ENCODE results near the gene BOLA1.
"Not testable (repeated sequence)": the region's sequence is repeated elsewhere in the genome, so short reads cannot be mapped to it uniquely, and the experiment has no call there.

BOLA1 gene, protein sequence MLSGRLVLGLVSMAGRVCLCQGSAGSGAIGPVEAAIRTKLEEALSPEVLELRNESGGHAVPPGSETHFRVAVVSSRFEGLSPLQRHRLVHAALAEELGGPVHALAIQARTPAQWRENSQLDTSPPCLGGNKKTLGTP

DNA sequence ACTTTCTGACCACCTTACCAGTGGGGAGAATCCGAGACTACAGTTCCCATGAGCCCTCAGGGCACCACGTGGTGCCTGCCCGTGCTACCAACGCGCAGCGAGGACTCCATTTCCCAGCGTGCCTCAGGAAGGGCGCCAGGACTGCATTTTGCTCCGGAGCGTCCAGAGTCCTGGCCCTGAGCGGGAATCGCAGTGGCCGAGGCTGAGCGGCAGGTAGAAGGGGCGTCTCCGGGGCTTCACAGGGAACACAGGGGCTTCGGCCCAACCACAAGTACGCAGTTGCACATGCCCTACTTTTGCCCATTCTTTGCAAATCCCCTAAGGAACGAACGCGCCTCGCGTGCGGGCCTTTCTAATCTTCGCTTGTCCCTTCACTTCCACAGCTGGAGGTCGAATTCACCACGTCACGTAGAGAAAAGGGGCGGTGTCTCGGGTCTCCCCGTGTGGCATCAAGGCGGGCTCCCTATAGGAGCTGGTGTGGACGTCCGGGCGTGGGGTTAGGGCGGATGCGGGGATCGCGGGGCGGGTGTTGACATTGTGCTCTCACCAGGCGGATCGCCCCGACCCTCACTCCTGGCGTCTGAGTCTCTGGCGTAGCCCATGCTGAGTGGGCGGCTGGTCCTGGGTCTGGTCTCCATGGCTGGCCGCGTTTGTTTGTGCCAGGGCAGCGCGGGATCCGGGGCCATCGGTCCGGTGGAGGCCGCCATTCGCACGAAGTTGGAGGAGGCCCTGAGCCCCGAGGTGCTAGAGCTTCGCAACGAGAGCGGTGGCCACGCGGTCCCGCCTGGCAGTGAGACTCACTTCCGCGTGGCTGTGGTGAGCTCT, at the start of gene BOLA1:
Gene BOLA1, plus strand, starts transcription at position 109 of the 825 bp plus-strand sequence. Its CDS starts 492 bp downstream, at position 601.
- peak; percentile 40 to 65 (median 53) for DNase-seq (ENCODE audit: low read depth in 3 of 3, low spot score in 1 of 3)

DNA sequence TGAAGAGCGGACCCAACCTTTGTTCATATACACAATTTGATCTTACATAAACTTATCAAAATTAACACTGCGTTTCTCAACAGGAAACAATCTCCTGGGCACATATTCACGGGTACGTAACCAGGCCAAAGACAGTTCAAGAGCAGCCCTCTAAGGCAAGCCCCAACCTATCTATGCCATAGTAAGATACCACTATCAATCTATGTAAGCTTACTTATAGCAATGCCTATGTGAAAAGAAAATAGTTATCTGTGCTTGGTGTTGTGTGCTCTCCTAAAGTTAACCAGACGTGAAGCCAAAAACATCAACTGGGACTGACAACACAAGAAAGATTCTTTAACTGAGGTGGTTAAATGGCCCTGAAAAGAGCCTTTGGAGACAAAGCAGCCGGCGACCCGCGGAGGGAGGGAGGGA, 49.4 kb upstream of the BOLA1 start:
- DNase-seq (ENCODE audit: low read depth in 3 of 3, low spot score in 1 of 3) = no peak

DNA sequence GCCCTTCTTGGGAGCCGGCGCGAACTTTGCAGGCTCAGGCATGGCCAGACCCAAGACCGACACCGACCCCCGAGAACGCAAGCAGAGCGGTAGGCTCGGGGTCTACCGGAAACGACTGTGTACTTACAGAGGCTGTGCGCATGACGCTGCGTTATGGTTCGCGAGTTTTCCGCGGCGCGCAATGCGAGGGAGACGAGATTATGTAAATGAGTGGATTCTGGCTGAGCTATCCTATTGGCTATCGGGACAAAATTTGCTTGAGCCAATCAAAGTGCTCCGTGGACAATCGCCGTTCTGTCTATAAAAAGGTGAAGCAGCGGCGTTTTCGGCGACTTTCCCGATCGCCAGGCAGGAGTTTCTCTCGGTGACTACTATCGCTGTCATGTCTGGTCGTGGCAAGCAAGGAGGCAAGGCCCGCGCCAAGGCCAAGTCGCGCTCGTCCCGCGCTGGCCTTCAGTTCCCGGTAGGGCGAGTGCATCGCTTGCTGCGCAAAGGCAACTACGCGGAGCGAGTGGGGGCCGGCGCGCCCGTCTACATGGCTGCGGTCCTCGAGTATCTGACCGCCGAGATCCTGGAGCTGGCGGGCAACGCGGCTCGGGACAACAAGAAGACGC, 48.5 kb upstream of the BOLA1 start:
- not testable (repeated sequence) for DNase-seq (ENCODE audit: low read depth in 3 of 3, low spot score in 1 of 3)

DNA sequence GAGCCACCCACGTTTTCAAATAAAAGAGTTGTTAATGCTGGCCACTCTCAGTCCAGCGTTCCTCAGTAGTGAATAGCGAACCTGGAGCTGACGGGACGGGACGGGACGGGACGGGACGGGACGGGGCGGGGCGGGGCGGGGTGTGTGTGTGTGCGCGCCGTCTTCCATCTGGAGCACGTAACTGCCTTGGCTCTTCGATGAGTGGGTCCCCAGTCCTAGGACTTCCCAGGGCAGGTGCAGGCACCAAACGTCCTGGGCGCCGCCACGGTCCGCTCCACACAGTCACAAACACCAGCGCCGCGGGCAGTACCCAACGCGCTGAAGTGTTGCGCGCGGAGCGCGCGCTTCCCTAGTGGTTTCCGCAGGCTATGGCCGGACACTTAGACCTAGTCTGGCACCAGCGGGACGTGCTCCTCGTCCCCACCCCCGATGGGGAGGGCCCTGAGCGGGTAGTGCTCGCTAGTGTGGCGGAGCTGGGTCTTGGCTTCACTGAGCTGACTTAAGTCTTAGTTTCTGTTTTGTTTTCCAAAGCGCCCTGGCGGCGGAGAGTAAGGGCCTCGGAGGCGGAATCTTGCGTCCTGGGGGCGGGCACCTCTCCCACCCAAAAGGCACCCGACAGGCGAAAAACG, 47.7 kb upstream of the BOLA1 start:
- DNase-seq (ENCODE audit: low read depth in 3 of 3, low spot score in 1 of 3) = not testable (repeated sequence)

DNA sequence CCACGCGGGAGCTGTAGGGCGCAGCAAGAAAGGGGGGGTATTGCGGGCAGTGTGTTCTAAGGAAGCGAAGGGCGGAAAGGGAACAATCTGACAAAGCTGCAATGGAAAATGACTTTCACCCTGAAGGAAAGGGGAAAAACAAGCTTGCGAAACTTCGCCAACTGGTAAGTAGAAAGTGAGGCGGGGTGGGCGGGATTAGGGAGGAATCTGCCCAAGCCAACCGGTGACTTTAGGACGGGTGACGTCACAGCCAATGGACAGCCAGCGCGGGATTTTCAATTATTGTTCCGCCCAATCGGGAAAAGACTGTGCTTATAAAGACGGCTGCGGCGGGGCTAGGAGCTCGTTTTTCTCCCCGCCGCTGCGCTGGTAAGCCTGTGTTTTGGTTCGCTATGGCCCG, 47.1 kb upstream of the BOLA1 start:
- not testable (repeated sequence) for DNase-seq (ENCODE audit: low read depth in 3 of 3, low spot score in 1 of 3)

DNA sequence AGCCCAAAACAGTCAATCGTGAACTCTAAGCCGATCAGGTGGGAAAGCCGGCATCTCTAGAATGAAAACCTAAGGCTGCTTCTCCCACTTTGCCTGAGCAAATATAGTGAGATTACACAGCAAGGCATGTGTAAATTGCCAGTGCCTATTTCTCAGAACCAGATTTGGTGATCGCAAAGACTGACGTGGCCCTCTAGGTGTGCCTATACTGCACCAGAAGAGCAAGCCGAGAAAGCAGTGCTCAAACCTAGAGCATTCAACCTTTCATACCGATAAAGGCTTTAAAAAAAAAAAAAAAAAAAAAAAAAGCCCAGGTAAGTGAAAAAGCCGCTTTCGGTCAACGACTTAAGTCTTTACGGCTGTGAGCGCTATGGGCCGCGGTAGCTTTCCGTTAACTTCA, 39.1 kb upstream of the BOLA1 start:
- not testable (repeated sequence) for DNase-seq (ENCODE audit: low read depth in 3 of 3, low spot score in 1 of 3)

DNA sequence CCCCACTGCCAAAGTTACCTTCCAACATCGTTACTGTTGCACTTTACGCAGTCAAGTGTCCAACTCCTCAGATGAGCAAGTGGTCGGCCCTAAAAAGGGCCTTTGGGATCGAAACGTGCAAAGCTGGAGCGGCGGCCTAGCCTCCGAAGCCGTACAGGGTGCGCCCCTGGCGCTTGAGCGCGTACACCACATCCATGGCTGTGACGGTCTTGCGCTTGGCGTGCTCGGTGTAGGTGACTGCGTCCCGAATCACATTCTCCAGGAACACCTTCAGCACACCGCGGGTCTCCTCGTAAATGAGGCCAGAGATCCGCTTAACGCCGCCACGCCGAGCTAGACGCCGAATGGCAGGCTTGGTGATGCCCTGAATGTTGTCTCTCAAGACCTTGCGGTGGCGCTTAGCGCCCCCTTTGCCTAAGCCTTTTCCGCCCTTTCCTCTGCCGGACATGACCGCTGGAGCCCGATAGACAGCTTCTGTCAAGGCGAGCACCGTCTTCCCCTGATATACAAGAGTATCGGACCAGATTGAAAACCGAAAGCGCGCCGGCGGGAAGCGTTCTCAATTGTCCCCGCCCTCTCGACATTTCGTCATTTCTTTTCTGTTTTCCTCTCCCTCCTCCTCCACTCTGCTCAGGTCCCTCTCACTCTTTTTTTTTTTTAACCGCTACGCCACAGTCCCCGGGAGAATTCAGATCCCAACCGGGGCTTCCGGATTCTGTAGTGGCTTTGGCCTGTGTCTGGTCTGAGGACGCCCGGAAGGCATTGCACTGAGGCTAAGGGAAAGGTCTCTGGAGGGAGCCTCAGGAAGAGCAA, 38.5 kb upstream of the BOLA1 start:
- not testable (repeated sequence) for DNase-seq (ENCODE audit: low read depth in 3 of 3, low spot score in 1 of 3)

DNA sequence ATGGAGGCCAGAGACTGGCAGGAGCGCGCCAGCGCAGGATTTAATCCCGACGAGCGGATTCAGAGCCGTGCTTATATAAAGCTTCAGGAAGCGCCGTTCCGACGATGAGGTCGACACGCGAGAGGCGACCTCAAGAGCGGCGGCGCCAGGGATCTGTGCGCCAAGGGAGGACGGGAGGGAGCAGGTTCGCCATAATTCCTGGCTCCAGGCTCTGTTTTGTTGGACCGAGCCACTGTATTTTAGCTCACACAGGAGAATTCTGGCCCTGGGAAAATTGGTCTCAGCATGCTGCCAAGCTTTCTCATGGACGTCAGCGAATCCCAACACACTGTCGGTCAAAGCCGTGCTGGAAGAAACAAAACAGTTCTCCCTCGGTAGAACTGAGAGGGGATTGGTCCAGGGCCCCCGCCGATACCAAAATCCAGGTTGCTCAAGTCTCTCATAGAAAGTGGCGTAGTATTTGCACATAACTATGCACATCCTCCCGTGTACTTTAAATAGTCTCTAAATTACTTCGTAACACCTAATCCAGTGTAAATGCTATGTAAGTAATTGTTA, 37.8 kb upstream of the BOLA1 start:
- DNase-seq (ENCODE audit: low read depth in 3 of 3, low spot score in 1 of 3) = not testable (repeated sequence)

DNA sequence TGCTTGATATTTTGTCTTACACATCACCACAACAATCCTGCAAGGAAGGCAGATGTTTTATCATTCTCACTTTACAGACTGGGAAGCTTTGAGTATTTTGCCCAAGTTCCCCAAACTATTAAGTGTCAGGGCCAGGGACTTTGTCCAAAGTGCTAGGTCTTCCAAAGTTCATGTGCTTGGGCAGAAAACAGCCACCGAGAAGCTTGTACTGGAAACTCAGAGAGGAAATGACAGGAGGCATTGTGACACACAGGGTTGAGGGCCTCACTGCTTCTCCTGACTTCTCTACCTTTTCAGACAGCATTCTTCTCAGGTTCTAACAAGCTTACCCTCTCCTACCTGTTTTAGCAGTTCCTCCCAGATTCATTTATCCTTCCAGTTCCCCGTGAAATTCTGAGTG, 32.5 kb upstream of the BOLA1 start:
- DNase-seq (ENCODE audit: low read depth in 3 of 3, low spot score in 1 of 3) = not testable (repeated sequence)

DNA sequence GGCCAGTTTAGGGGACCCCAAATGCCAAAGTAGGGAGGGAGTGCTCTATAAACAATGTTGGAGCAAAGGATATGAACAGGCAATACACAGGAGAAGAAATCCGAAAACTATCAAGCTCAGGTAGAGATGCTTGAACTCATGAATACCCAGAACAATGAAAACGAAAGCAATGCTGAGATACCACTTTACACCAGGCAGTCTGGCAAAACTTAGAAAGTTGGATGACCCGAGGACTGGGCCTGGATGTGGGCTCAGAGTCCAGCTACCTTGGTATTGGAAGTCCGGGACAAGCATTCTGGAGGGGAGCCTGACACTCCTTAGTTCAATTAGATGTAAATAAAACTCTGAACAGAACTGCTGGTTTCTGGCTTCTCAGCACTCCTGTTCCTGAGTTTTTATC, 26.3 kb upstream of the BOLA1 start:
- not testable (repeated sequence) for DNase-seq (ENCODE audit: low read depth in 3 of 3, low spot score in 1 of 3)

DNA sequence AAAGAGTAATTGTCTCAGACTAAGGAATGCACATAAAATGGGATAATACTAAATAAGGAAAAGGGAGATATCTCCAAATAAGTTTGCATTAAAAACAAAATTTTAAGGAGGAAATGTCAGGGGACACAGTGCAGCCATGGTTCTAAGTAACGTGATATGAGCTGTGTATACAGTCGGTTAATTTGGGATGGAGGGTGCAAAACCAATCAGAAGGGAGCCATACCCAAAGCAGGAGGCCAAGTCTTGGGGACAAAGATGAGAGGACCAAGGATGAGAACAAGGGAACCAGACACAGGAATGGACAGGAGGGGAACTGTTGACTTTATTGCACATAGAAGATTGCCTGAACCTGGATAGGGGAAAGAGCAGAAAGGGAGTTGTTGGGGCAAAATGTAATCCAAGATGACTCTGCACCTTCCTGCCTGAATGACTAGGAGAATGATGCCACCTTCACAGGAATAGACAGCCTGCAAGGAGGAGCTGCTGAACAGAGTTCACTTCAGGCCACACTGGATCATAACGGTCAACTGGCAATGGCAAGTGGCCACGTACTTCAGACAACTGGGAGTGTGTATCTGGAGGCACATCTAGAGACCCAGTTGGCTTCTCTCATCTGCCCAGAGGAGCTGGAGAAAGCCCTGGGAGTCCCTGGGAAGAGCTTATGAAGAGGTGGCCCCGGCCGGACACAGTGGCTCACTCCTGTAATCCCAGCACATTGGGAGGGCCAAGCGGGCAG, 22.0 kb upstream of the BOLA1 start:
- no peak for DNase-seq (ENCODE audit: low read depth in 3 of 3, low spot score in 1 of 3)

DNA sequence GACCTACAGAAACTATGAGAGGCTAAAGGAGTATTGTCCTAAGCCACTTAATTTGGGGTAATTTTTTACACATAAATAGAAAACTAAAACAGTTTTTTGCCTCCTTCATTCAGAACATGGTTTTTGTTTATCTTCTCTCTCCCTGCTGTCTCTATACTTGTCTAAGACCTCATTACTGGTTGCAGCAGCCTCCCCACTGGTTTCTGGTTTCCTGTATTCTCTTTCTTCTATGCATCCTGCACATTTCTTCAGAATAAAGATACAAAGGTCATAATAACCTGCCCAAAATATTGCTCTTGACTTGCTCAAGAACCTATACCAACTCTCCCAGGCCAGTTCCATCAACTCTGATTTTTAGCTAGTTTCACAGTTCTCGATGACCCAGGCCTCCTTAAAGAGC, 19.8 kb upstream of the BOLA1 start:
- DNase-seq (ENCODE audit: low read depth in 3 of 3, low spot score in 1 of 3) = no peak

DNA sequence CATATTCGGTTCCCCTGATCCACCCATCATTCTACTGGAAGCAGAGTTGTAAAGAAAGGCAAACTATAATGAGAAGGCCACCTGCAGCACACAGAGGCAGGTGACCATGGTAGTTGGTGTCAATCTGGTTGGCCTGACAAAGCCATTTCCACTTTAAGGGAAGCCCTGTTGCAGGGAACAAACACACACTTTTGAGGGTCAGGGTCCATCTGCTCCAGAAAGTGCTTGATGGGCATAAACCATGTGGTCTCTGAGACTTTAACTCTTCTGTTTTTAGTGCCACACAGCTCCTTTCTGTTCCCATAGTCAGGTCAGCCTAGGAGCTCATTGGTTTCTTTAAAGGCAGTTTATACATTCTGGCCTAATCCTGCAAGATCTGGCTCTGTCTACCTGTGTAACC, 17.5 kb upstream of the BOLA1 start:
- DNase-seq (ENCODE audit: low read depth in 3 of 3, low spot score in 1 of 3) = no peak

DNA sequence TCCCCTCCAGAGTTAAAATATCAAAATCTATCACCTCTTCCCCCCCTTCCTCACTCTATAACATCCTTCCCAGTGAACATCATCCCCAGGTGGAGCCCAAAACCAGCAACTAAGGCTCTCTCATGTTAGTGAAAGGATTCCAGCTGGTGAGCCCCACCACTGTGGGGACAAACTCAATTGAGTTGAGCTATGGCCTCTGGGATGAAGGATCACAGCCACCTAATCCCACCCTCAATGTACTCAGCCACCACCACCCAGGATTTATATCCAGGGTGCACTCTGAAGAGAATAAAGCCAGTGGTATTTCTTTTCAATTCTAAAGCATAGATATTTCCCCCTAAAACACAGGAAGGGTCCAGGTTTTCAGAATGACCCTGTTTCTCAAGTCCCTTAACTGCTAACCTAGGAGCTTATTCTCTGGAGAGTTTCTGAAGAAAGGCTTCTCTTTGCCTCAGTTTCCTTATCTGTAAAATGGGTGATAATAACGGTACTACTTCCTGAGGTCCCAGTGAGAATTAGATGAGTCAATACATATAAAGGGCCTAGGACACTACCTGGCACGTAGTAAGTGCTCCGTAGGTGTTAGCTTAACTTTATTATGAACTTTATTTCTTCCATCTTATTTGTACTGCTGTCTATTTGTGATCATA, 15.6 kb upstream of the BOLA1 start:
- DNase-seq (ENCODE audit: low read depth in 3 of 3, low spot score in 1 of 3) = no peak

DNA sequence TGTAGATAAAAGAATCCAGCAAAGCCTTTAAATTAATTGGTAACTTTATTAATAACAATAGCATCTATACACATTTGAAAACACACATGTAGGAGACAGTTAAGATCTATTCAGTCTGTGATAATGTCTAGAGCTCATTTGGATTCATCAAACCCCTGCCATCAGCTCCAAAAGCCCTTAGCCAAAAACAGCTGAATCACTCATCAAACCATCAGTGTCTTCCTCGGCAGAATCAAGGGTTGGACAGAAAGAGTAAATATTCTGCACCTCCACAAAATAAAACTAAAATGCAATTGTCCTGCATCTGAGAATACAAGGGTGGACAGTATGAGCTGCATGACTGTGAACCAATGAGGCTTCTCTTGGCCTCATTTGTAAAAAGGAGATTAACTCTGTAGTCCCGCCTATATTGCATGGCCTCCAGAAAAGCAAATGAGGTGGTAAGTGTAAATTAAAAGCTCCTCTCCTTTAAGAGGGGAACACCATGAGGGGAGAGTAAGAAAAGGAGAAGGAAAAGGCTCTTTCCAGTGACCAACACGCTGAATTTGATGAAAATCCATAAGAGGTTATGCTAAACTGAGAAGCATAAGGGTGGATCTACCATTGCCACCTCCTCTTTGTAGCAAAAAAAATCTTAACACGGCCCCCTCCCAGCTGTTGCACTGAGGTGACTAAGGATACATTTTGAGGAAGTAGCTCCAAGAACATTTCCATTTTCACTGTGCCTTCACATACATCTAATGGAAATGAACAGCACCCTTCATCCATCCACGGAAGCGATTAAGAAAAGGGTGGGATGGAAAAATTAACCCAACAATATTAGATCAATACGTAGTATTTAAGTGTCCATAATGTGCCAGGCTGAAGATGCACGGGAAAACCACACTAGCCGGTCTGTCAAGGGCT, 14.7 kb upstream of the BOLA1 start:
- DNase-seq (ENCODE audit: low read depth in 3 of 3, low spot score in 1 of 3) = no peak

DNA sequence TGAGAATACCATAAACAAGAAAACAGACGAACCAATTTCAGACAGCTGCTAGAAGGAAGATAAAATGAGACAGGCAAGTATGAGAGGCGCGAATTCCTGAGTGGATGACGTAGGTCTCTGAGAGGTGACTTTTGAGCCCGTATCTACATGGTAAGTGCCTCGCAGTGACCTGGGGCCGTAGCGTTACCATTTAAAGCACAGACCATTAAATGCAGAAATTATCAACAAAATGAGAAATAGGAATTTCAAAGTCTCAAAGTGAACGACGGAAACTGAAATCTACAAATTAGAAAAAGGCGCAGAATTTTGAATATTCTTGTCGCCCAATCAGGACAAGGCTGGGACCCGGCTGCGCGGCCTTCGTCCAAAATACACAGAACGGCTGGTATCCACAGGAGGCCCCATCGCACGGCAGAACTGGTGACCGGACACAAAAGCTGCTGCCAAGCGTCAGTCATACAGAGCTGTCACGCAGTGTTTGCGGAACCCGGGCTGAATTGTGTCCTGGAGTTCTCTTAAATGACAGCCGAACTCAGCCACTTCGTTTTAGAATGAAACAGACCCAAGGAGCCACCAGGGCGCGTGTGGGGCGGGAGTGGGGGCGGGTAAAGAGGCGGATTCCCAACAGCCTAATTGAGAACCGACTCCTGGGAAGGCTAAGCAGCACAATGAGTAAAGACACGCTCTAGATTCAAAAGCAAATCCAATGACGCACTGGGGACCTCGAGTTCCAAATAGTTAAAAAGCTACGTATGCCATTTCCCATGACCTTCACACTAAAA, 13.8 kb upstream of the BOLA1 start:
- DNase-seq (ENCODE audit: low read depth in 3 of 3, low spot score in 1 of 3) = peak in 2 of 3 donors; percentile 22 to 34

DNA sequence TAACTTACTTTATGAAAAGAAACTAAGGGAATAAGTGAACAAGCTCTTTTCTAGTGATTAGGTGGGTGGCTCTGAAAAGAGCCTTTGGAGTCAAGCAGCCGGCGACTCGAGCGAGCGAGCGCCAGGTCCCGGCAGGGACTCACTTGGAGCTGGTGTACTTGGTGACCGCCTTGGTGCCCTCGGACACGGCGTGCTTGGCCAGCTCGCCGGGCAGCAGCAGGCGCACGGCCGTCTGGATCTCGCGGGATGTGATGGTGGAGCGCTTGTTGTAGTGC, 13.3 kb upstream of the BOLA1 start:
- DNase-seq (ENCODE audit: low read depth in 3 of 3, low spot score in 1 of 3) = not testable (repeated sequence)

All from stimulated activated CD4-positive, alpha-beta T cell treated with anti-CD3 and anti-CD28 coated beads, TNF-alpha, amount 100 ng/mL, for 1 hour (primary cell).